ENCODE data around the gene LILRB1.

Gene LILRB1

GRCh38 chr19:54682306-54682856 lies 52.1 kb downstream of the LILRB1 start:
- H3K4me3 ChIP-seq (ENCODE audit: control insufficient read depth, low read depth, low read length) = no peak overlapping the region
- TF ChIP-seq, protein P1, sequence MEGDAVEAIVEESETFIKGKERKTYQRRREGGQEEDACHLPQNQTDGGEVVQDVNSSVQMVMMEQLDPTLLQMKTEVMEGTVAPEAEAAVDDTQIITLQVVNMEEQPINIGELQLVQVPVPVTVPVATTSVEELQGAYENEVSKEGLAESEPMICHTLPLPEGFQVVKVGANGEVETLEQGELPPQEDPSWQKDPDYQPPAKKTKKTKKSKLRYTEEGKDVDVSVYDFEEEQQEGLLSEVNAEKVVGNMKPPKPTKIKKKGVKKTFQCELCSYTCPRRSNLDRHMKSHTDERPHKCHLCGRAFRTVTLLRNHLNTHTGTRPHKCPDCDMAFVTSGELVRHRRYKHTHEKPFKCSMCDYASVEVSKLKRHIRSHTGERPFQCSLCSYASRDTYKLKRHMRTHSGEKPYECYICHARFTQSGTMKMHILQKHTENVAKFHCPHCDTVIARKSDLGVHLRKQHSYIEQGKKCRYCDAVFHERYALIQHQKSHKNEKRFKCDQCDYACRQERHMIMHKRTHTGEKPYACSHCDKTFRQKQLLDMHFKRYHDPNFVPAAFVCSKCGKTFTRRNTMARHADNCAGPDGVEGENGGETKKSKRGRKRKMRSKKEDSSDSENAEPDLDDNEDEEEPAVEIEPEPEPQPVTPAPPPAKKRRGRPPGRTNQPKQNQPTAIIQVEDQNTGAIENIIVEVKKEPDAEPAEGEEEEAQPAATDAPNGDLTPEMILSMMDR (conservative IDR thresholded peaks at IDR 0.05; ENCODE audit: control insufficient read depth, insufficient read depth, low read depth, low read length) = no peak
- DNase-seq (ENCODE audit: low read depth) = no peak

DNA sequence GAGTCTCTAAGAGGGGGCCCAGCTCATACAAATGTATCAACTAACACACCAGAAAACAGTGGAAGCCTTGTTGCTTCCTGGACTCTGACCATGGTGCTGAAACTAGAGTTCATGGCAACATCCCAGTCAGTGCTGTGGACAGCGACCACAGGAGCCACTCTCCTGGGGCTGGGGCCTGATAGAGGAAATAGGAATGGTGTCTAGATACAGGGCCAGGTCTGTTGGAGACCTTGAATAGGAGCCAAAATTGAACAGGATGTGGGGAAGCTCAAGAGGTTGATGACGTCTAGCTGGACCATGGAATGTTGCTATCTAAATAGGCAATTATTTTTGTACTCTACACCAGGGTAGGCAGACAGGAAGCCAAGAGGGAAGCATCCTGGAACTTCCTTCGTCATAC lies 54.2 kb downstream of the LILRB1 start:
- DNase-seq (ENCODE audit: low read depth) = peak; percentile 2
- H3K4me3 ChIP-seq (ENCODE audit: control insufficient read depth, low read depth, low read length) = no peak overlapping the region
- TF ChIP-seq, protein P1 (conservative IDR thresholded peaks at IDR 0.05; ENCODE audit: control insufficient read depth, insufficient read depth, low read depth, low read length) = no peak

Data from fibroblast of mammary gland (primary cell).